ENCODE results near the gene CTNND1. TPM values are rescaled to one million over a fixed set of nuclear protein-coding genes. Genes with fewer than 3 reads are reported as not detected.
A peak's percentile ranks its signal among the peaks of the same experiment; 100 is the strongest.

CTNND1 gene
- total RNA-seq, 2 donors from 2014 or later: 95.3 to 119 TPM

DNA sequence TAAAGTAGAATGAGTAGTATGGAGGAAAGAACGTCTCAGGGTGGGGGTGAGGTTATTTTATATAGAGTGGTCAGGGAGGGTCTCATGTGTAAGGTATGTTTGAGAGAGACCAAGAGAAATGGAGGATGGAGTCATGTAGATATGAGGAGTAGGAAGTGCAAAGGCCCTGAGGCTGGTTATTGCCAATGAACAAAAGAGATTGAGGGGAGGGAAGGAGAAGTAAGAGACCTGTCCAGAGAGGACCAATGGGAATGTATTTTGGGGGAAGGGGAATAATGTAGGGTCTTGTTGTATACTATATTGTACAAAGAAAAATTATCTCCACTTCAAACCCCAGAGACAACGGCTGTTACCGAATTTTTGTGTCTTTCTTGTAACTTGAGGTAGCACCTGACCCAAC, 9.8 kb downstream of the CTNND1 start:
- Histone ChIP-seq H3K27ac (no peak overlapping the region), H3K9me3 (no peaks in the 10 kb centered on the region), H3K36me3 (no peaks in the 10 kb centered on the region), H3K4me3 (no peak overlapping the region), H3K4me1 (ENCODE audit: control insufficient read depth in 1 of 2, low read depth in 2 of 2) (peaks cover 61 to 81% of the 10 kb centered on the region in 2 donors), H3K27me3 (replicated peaks; ENCODE audit: insufficient read depth) (no peaks in the 10 kb centered on the region)
- ATAC-seq (ENCODE audit: insufficient number of reproducible peaks, low FRiP score, low read depth): no peak
- no peak for DNase-seq (ENCODE audit: low spot score)
- TF ChIP-seq, protein P1, sequence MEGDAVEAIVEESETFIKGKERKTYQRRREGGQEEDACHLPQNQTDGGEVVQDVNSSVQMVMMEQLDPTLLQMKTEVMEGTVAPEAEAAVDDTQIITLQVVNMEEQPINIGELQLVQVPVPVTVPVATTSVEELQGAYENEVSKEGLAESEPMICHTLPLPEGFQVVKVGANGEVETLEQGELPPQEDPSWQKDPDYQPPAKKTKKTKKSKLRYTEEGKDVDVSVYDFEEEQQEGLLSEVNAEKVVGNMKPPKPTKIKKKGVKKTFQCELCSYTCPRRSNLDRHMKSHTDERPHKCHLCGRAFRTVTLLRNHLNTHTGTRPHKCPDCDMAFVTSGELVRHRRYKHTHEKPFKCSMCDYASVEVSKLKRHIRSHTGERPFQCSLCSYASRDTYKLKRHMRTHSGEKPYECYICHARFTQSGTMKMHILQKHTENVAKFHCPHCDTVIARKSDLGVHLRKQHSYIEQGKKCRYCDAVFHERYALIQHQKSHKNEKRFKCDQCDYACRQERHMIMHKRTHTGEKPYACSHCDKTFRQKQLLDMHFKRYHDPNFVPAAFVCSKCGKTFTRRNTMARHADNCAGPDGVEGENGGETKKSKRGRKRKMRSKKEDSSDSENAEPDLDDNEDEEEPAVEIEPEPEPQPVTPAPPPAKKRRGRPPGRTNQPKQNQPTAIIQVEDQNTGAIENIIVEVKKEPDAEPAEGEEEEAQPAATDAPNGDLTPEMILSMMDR (IDR thresholded peaks at IDR 0.05): no peak

DNA sequence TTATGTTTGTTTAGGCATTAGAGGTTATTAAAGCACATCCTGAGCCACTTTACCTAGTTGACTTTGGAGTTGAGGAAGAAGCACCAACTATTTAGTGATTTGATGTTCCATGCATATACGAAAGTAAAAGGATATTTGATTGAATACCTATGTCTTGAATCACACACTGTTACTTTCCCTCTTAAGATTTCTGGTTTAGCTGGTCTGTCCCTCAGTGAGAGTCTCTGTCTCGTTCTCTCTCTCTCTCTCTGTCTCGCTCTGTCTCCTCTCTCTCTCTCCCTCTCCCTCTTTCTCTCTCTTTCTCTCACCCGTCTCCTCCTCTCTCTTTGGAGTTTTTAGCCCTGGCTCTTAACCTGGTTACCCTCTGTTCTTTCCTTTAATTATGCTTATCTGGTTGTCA, 11.0 kb downstream of the CTNND1 start:
- ATAC-seq (ENCODE audit: insufficient number of reproducible peaks, low FRiP score, low read depth): no peak

DNA sequence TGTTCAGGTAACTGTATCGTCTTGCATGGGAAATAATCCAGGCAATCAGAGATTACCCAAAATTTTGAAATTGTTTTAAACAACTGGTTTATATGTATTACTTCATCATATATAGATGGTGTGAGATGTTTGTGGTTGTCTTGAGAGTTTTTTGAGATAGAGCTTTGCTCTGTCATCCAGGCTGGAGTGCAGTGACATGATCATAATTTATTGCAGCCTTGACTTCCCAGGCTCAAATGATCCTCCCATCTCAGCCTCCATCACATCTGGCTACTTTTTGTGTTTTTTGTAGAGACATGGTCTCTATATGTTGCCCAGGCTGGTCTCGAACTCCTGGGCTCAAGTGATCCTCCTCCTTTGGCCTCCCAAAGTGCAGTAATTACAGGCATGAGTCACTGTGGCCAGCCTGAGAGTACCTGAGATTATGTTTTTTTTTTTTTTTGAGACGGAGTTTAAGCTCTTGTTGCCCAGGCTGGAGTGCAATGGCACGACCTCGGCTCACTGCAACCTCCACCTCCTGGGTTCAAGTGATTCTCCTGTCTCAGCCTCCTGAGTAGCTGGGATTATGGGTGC, 11.5 kb downstream of the CTNND1 start:
- peaks cover 72 to 86% of the 10 kb centered on the region in 2 donors for H3K4me1 ChIP-seq (ENCODE audit: control insufficient read depth in 1 of 2, low read depth in 2 of 2)
- TF ChIP-seq, protein P1 (IDR thresholded peaks at IDR 0.05): no peak
- no peak overlapping the region for H3K4me3 ChIP-seq
- H3K36me3 ChIP-seq: no peaks in the 10 kb centered on the region
- no peak overlapping the region for H3K27ac ChIP-seq
- no peak for ATAC-seq (ENCODE audit: insufficient number of reproducible peaks, low FRiP score, low read depth)
- DNase-seq (ENCODE audit: low spot score): no peak
- no peaks in the 10 kb centered on the region for H3K9me3 ChIP-seq
- H3K27me3 ChIP-seq (replicated peaks; ENCODE audit: insufficient read depth): no peaks in the 10 kb centered on the region

More for the DNA sequence above, 11.0 kb downstream of the CTNND1 start:
- no peak overlapping the region for H3K4me3 ChIP-seq
- H3K27me3 ChIP-seq (replicated peaks; ENCODE audit: insufficient read depth): no peaks in the 10 kb centered on the region
- TF ChIP-seq, protein P1 (IDR thresholded peaks at IDR 0.05): no peak
- no peak overlapping the region for H3K27ac ChIP-seq
- peaks cover 70 to 84% of the 10 kb centered on the region in 2 donors for H3K4me1 ChIP-seq (ENCODE audit: control insufficient read depth in 1 of 2, low read depth in 2 of 2)
- no peak for DNase-seq (ENCODE audit: low spot score)
- no peaks in the 10 kb centered on the region for H3K9me3 ChIP-seq
- H3K36me3 ChIP-seq: no peaks in the 10 kb centered on the region

DNA sequence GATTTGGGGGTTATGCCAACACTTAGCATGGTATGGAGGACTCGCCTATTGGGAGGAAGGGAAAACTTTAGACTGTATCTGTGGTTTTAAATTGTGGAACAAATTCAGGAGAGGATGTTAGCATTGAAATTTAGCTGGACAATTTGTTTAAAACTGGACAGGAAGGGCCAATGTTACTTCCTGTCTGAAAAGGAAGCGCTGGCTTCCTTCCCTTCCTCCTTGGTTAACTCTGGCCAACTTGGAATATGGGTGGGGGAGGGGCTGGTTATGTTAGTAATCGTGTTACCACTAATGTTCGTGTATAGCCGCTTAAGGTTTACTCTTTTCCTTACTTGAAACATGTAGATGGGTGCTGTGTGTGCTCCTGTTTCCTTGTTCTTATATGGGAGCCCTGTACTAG, 13.9 kb downstream of the CTNND1 start:
- Histone ChIP-seq H3K36me3 (no peaks in the 10 kb centered on the region), H3K4me1 (ENCODE audit: control insufficient read depth in 1 of 2, low read depth in 2 of 2) (peaks cover 79 to 89% of the 10 kb centered on the region in 2 donors), H3K27me3 (replicated peaks; ENCODE audit: insufficient read depth) (no peaks in the 10 kb centered on the region), H3K27ac (peak overlapping the region in 1 of 2 donors; percentile 70), H3K4me3 (peak overlapping the region; percentile 57), H3K9me3 (no peaks in the 10 kb centered on the region)
- DNase-seq (ENCODE audit: low spot score): no peak
- ATAC-seq (ENCODE audit: insufficient number of reproducible peaks, low FRiP score, low read depth): no peak
- TF ChIP-seq, protein P1 (IDR thresholded peaks at IDR 0.05): no peak

DNA sequence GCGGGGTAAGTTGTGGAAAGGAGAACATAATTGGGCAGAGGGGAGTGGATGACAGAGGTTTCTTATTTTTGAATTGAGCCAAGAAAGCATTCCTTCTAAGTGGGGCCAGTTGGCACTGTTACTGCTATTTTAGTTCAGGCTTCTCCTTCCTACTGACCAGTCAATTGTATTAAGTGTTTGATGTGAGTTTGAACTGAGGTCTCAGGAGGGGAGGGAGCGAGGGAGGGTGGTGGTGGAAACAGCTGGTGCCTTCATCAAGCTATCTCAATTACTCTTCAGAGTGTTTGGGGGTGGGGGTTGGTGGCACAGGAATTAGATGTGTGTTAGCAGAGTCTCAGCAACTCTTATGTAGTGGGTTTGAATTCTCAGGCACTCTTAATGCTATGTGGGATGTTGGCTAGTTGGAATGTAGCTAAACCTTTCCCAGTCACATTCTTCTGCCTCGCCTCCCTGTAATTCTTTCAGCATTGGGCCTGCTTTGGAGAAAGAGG, 14.5 kb downstream of the CTNND1 start:
- TF ChIP-seq, protein P1 (IDR thresholded peaks at IDR 0.05): no peak
- ATAC-seq (ENCODE audit: insufficient number of reproducible peaks, low FRiP score, low read depth) (no peak), DNase-seq (ENCODE audit: low spot score) (no peak)
- H3K27ac ChIP-seq: peak overlapping the region in 1 of 2 donors; percentile 70
- H3K27me3 ChIP-seq (replicated peaks; ENCODE audit: insufficient read depth): no peaks in the 10 kb centered on the region
- peak overlapping the region; percentile 57 for H3K4me3 ChIP-seq
- H3K36me3 ChIP-seq: no peaks in the 10 kb centered on the region
- no peaks in the 10 kb centered on the region for H3K9me3 ChIP-seq
- H3K4me1 ChIP-seq (ENCODE audit: control insufficient read depth in 1 of 2, low read depth in 2 of 2): peaks cover 73 to 90% of the 10 kb centered on the region in 2 donors
